GM06990 (cell line): ENCODE results near the gene IQSEC3.

Experiments used
- DNase-seq: peaks from one replicate; pipeline ENCODE4 v3.0.0-alpha.2; 2011; ENCODE audit not compliant: insufficient read length; ENCODE audit errors: extremely low read depth
- H3K27me3 ChIP-seq: replicated peaks from 2 replicates; pipeline ENCODE4 v1.6.0; 2011; ENCODE audit warnings: low read length; ENCODE audit not compliant: control insufficient read depth, insufficient read depth
- H3K36me3 ChIP-seq: 2 replicates; pipeline ENCODE4 v1.5.1; 2011; ENCODE audit warnings: low read length; ENCODE audit not compliant: control insufficient read depth, insufficient read depth
- H3K4me3 ChIP-seq: replicated peaks from 2 replicates; pipeline ENCODE4 v1.5.1; 2011; ENCODE audit warnings: low read depth, mild to moderate bottlenecking, control low read depth, low read length
- TF ChIP-seq, protein P1 (sequence below): IDR thresholded peaks from 2 replicates; pipeline ENCODE4 v1.5.1; 2011; ENCODE audit warnings: low read length, control low read depth, mild to moderate bottlenecking, inconsistent platforms; ENCODE audit not compliant: insufficient read depth, poor library complexity, severe bottlenecking

Gene IQSEC3

GRCh38 chr12:168763-169525 is 102.4 kb downstream of the IQSEC3 start:
- Histone ChIP-seq H3K27me3 (no peaks in the 10 kb centered on the region; the same call in none of the 2 replicates), H3K36me3 (no peaks in the 10 kb centered on the region), H3K4me3 (no peak overlapping the region)
- TF ChIP-seq, protein P1, sequence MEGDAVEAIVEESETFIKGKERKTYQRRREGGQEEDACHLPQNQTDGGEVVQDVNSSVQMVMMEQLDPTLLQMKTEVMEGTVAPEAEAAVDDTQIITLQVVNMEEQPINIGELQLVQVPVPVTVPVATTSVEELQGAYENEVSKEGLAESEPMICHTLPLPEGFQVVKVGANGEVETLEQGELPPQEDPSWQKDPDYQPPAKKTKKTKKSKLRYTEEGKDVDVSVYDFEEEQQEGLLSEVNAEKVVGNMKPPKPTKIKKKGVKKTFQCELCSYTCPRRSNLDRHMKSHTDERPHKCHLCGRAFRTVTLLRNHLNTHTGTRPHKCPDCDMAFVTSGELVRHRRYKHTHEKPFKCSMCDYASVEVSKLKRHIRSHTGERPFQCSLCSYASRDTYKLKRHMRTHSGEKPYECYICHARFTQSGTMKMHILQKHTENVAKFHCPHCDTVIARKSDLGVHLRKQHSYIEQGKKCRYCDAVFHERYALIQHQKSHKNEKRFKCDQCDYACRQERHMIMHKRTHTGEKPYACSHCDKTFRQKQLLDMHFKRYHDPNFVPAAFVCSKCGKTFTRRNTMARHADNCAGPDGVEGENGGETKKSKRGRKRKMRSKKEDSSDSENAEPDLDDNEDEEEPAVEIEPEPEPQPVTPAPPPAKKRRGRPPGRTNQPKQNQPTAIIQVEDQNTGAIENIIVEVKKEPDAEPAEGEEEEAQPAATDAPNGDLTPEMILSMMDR, result no peak
- DNase-seq, result no peak

- DNase-seq, result no peak
- H3K36me3 ChIP-seq, result no peaks in the 10 kb centered on the region
- no peak overlapping the region for H3K4me3 ChIP-seq
- TF ChIP-seq, protein P1, result peak; percentile 28
- H3K27me3 ChIP-seq, result no peaks in the 10 kb centered on the region; the same call in none of the 2 replicates
These were observed 103.2 kb downstream of the IQSEC3 start for GRCh38 chr12:169528-170370.

DNA sequence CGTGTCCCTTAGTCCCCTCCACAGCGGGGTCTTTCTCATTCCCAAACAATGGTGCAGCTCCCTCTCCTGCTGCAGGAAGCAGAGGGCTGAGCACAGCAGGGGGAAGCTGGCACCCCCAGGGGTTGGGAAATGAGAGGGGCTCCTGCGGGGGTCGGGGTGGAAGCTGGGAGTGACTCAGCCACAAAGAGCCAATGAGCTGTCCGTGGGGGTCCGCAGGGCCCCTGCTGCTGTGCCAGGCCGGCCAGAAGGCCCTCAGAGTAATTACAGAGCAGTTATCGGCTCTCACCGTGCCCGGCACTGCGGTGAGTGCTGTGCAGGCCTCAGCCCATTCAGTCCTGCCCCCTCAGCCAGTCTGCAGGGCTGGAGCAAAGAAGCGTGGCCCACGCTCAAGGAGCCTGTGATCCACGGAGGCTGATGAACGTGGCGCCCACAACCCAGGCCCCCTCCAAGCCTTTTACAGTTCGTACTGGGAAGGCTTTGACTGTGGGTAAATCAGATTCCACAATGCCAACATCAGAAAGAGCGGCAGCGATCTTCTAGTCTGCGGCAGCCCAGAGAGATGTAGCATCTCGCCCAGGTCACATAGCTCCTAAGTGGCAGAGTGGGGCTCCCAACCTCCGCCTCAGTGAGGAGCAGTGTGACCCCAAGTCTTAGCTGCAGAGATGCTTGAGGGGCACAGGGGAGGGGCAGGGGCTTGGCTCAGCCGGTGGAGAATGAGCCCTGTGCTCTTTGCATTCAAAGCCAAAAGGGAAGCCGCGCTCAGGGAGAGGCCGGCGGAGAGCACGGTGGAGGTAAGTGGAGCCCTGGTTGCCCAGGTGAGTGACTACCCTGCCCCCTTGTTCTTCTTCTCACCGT is 104.0 kb downstream of the IQSEC3 start:
- Histone ChIP-seq H3K4me3 (no peak overlapping the region), H3K27me3 (no peaks in the 10 kb centered on the region; the same call in none of the 2 replicates), H3K36me3 (no peaks in the 10 kb centered on the region)
- TF ChIP-seq, protein P1, result no peak
- no peak for DNase-seq

GRCh38 chr12:171276-171675 is 104.7 kb downstream of the IQSEC3 start:
- H3K4me3 ChIP-seq, result no peak overlapping the region
- TF ChIP-seq, protein P1, result no peak
- no peak for DNase-seq
- H3K36me3 ChIP-seq, result no peaks in the 10 kb centered on the region
- no peaks in the 10 kb centered on the region; the same call in none of the 2 replicates for H3K27me3 ChIP-seq
